Kidney (tissue), 14 donors: ENCODE measurements around the gene VASP. TPM values are rescaled to one million over a fixed set of nuclear protein-coding genes. Genes with fewer than 3 reads are reported as not detected.

ENCODE experiments used
- DNase-seq, 5 donors: peaks; one replicate each; pipeline ENCODE4 v3.0.0-alpha.2; 2013 to 2020
- FAIRE-seq: peaks from 2 replicates; lab custom pipeline; 2012; peaks lifted over from hg19 to GRCh38; lab: Jason Lieb, UNC
- H3K27ac ChIP-seq, 2 donors: one replicate each; pipeline ENCODE4 v1.7.0; 2013; ENCODE audit warnings: low read depth in 2 of 2, low read length in 2 of 2, inconsistent platforms in 1 of 2
- H3K27me3 ChIP-seq: one replicate; pipeline ENCODE4 v1.7.1; 2013; ENCODE audit warnings: low read length, inconsistent platforms; ENCODE audit not compliant: control insufficient read depth, insufficient read depth
- H3K36me3 ChIP-seq, 3 donors: one replicate each; pipeline versions ENCODE4 v1.7.0 to v1.7.1; 2013; ENCODE audit warnings: low read length in 3 of 3, control low read depth in 1 of 3, inconsistent platforms in 1 of 3; ENCODE audit not compliant: insufficient read depth in 3 of 3, control insufficient read depth in 2 of 3
- H3K4me1 ChIP-seq, 3 donors: one replicate each; pipeline versions ENCODE4 v1.7.0 to v1.7.1; 2013; ENCODE audit warnings: low read length in 3 of 3, inconsistent platforms in 1 of 3, low read depth in 1 of 3; ENCODE audit not compliant: control insufficient read depth in 2 of 3, insufficient read depth in 2 of 3
- H3K4me3 ChIP-seq, 3 donors: one replicate each; pipeline versions ENCODE4 v1.7.0 to v1.8.1; 2013; ENCODE audit warnings: low read length in 3 of 3, control low read depth in 1 of 3, inconsistent platforms in 1 of 3
- H3K9ac ChIP-seq, 3 donors: one replicate each; pipeline versions ENCODE4 v1.7.0 to v1.7.1; 2013; ENCODE audit warnings: low read length in 3 of 3, control low read depth in 1 of 3, inconsistent platforms in 1 of 3
- H3K9me3 ChIP-seq, 3 donors: one replicate each; pipeline versions ENCODE4 v1.7.0 to v1.7.1; 2013; ENCODE audit warnings: low read length in 3 of 3, control low read depth in 1 of 3, inconsistent platforms in 1 of 3; ENCODE audit not compliant: control insufficient read depth in 2 of 3, insufficient read depth in 1 of 3
- CTCF ChIP-seq: IDR thresholded peaks from 3 replicates; pipeline ENCODE4 v1.5.1; 2012; ENCODE audit warnings: mild to moderate bottlenecking, moderate library complexity, borderline replicate concordance; ENCODE audit not compliant: insufficient read depth; ENCODE audit errors: extremely low read depth
- intact Hi-C: fragments of 100-400 bp; cut with DNase I; formaldehyde crosslinking; loops from one replicate; pipeline ENCODE4 v1.11.1; 2022
- polyA plus RNA-seq: library from polyadenylated mRNA; stranded (reverse); fragments of 350-450 nt; fragmentation: Illumina TruSeq; extraction: RNeasy Lipid Tissue Mini Kit (QIAGEN cat#74804); gene quantifications from one replicate; pipeline ENCODE4 v1.2.3, GENCODE V29; 2014; ENCODE audit warnings: low read depth, low replicate concordance; ENCODE audit not compliant: insufficient read depth
- total RNA-seq: library from RNA; stranded (reverse); fragmentation: NEBNext Ultra II Directional; extraction: Animal tissue kit (Norgen Biotek cat#: 25700); gene quantifications from one replicate; pipeline ENCODE4 v1.2.1, GENCODE V29; 2021
- donor health status: control.
- donor health status: control.
- donor health status: control.
- donor health status: control.
- donor health status: control.
- donor health status: DM: yes; HTN: yes; CAD: no.
- donor health status: Normal renal cell carcinoma (clear cell type).

The VASP gene
- total and polyA plus RNA-seq, 2 donors from 2014 or later: 36.3 to 105 TPM

- intact Hi-C loops: no loop called here
- Histone ChIP-seq H3K9ac (no peak overlapping the region), H3K27ac (no peak overlapping the region), H3K4me1 (peaks cover 0 to 3% (median 2%) of the 10 kb centered on the region in 3 donors), H3K27me3 (no peaks in the 10 kb centered on the region), H3K4me3 (no peak overlapping the region), H3K9me3 (no peaks in the 10 kb centered on the region), H3K36me3 (no peaks in the 10 kb centered on the region)
- FAIRE-seq: no peak
- no peak for TF ChIP-seq CTCF
- DNase-seq: no peak
Observed at GRCh38 chr19:45462174-45462573, 45.1 kb upstream of the VASP start.

DNA sequence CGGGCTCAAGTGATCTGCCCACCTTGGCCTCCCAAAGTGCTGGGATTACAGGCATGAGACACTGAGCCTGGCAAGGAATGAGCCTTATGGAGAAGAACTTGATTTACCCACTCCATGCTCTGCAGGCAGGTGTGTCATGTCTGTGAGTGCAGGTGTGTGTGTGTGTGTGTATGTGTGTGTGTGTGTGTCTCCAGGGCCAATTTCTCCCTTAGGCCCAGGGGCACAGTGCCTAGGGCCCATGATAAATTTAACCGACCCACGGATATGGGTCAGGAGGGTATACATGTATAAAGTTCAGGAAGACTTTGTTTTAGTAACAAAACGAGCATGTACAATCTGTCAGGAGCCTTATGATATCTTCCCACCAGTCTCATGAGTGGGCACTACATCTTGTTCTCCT, 44.0 kb upstream of the VASP start:
- peaks cover 0 to 8% (median 6%) of the 10 kb centered on the region in 3 donors for H3K4me1 ChIP-seq
- intact Hi-C loops: no loop called here
- FAIRE-seq (no peak), DNase-seq (no peak)
- H3K27ac ChIP-seq: no peak overlapping the region
- no peaks in the 10 kb centered on the region for H3K27me3 ChIP-seq
- H3K36me3 ChIP-seq: no peaks in the 10 kb centered on the region
- H3K9me3 ChIP-seq: no peaks in the 10 kb centered on the region
- TF ChIP-seq CTCF: no peak
- H3K9ac ChIP-seq: no peak overlapping the region
- no peak overlapping the region for H3K4me3 ChIP-seq

- intact Hi-C loops: no loop called here
- FAIRE-seq (no peak), DNase-seq (no peak)
- Histone ChIP-seq H3K36me3 (no peaks in the 10 kb centered on the region), H3K27me3 (no peaks in the 10 kb centered on the region), H3K27ac (no peak overlapping the region), H3K4me1 (peaks cover 0 to 11% (median 9%) of the 10 kb centered on the region in 3 donors), H3K9me3 (no peaks in the 10 kb centered on the region), H3K4me3 (no peak overlapping the region), H3K9ac (no peak overlapping the region)
- TF ChIP-seq CTCF: no peak
Observed at GRCh38 chr19:45464274-45464673, 43.0 kb upstream of the VASP start.

DNA sequence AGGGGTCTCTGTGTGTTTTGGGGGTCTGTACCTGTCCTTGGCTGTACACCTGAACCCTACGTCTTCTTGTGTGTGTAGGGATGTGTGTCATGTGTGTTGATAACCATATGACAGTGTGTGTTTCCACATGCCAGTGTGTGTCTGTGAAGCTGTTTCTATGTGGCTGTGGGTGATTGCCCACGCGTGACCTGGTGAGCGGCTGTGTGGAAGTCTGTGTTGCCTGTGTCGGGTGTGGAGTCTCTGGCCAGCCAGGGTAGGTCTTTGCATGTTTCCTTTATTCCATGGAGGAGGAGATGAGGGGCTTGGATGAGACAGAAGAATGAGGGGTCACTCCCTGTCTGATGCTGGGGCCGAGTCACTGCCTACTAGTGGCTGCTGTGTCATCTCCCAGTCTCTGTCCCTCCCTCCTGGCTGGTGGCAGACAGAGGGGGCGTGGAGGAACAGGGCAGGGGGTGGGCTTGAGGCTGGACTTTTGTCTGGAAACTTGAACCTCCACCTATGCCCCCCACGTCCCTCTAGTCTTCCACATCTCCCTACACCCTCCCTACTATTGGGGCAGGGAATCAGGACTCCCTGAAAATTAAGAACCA, 42.3 kb upstream of the VASP start:
- H3K4me1 ChIP-seq: peaks cover 0 to 15% (median 9%) of the 10 kb centered on the region in 3 donors
- H3K36me3 ChIP-seq: no peaks in the 10 kb centered on the region
- no peak overlapping the region for H3K9ac ChIP-seq
- peak in 1 of 5 donors; percentile 46 for DNase-seq
- intact Hi-C loops: no loop called here
- no peak overlapping the region for H3K4me3 ChIP-seq
- H3K27me3 ChIP-seq: no peaks in the 10 kb centered on the region
- no peaks in the 10 kb centered on the region for H3K9me3 ChIP-seq
- H3K27ac ChIP-seq: no peak overlapping the region
- no peak for FAIRE-seq
- no peak for TF ChIP-seq CTCF
